ENCODE measurements around the gene GPR3.

GPR3 gene

GRCh38 chr1:27364696-27365371 is 27.6 kb upstream of the GPR3 start:
- no peak for TF ChIP-seq CTCF (conservative IDR thresholded peaks at IDR 0.05; ENCODE audit: control insufficient read depth, insufficient read depth, low read depth, low read length)
- peak overlapping the region; percentile 76 for H3K4me3 ChIP-seq (ENCODE audit: control insufficient read depth, low read depth, low read length)
- no peak for DNase-seq (ENCODE audit: low read depth)

GRCh38 chr1:27365372-27366112 is 26.9 kb upstream of the GPR3 start:
- TF ChIP-seq CTCF (conservative IDR thresholded peaks at IDR 0.05; ENCODE audit: control insufficient read depth, insufficient read depth, low read depth, low read length), result no peak
- H3K4me3 ChIP-seq (ENCODE audit: control insufficient read depth, low read depth, low read length), result peak overlapping the region; percentile 76
- DNase-seq (ENCODE audit: low read depth), result peak; percentile 86

- no peak for TF ChIP-seq CTCF (conservative IDR thresholded peaks at IDR 0.05; ENCODE audit: control insufficient read depth, insufficient read depth, low read depth, low read length)
- peak overlapping the region; percentile 76 for H3K4me3 ChIP-seq (ENCODE audit: control insufficient read depth, low read depth, low read length)
- peak; percentile 58 for DNase-seq (ENCODE audit: low read depth)
Measured at GRCh38 chr1:27366113-27366410, 26.4 kb upstream of the GPR3 start.

GRCh38 chr1:27366411-27367159 is 25.8 kb upstream of the GPR3 start, which contains the start of gene MAP3K6:
TSS of gene MAP3K6 (minus strand) at chr1:27366961. CDS start at chr1:27366597, 364 bp downstream.
- peak within 1 kb of the TSS; percentile 76 for H3K4me3 ChIP-seq (ENCODE audit: control insufficient read depth, low read depth, low read length)
- DNase-seq (ENCODE audit: low read depth), result peak; percentile 82
- TF ChIP-seq CTCF (conservative IDR thresholded peaks at IDR 0.05; ENCODE audit: control insufficient read depth, insufficient read depth, low read depth, low read length), result no peak

DNA sequence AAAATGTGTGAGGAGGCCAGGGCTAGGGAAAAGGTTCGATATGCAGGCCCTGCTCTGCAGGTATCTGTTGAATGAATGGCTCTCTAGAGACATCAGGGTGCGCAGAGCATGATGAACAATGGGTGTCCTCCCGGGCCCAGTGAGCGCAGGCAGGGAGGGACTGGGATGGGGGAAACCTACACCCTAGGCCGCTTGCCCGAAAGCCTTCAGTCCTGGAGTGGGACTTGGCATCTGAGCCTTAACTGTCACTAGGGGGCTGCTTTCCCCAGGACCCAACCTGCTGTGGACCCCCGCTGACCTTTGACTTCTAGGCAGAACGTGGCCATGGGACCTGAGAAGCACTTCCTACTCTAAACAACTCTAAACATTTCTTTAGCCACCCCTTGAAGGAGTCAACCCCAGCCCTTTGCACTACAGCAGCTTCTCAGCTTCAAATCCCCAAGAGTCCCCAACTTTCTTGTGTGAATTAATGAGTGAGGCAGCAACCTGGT is 25.2 kb upstream of the GPR3 start:
- peak overlapping the region; percentile 53 for H3K4me3 ChIP-seq (ENCODE audit: control insufficient read depth, low read depth, low read length)
- no peak for DNase-seq (ENCODE audit: low read depth)
- TF ChIP-seq CTCF (conservative IDR thresholded peaks at IDR 0.05; ENCODE audit: control insufficient read depth, insufficient read depth, low read depth, low read length), result no peak

GRCh38 chr1:27368869-27369582 is 23.4 kb upstream of the GPR3 start:
- H3K4me3 ChIP-seq (ENCODE audit: control insufficient read depth, low read depth, low read length), result no peak overlapping the region
- DNase-seq (ENCODE audit: low read depth), result peak; percentile 44
- peak; percentile 37 for TF ChIP-seq CTCF (conservative IDR thresholded peaks at IDR 0.05; ENCODE audit: control insufficient read depth, insufficient read depth, low read depth, low read length)

Data from fibroblast of mammary gland (primary cell).